Activated CD4-positive, alpha-beta T cell treated with anti-CD3 and anti-CD28 coated beads, Interleukin-2, amount 10 ng/mL, durations not matched to agents 7 days and 5 days (primary cell): ENCODE measurements around the gene NTN1. TPM values are rescaled to one million over a fixed set of nuclear protein-coding genes. Genes with fewer than 3 reads are reported as not detected.

ENCODE experiments used
- CTCF ChIA-PET: fragments of 350-600 bp; sonication (Branson Sonifier 250); formaldehyde crosslinking; loops from one replicate; lab custom pipeline; 2021; ENCODE audit warnings: antibody characterized with exemption; lab: Charles Lee
- POLR2A ChIA-PET: fragments of 350-600 bp; sonication (Branson Sonifier 250); formaldehyde crosslinking; loops from one replicate; lab custom pipeline; 2021; ENCODE audit warnings: antibody characterized with exemption; lab: Charles Lee
- DNase-seq: peaks from one replicate; pipeline ENCODE4 v3.0.0-alpha.2; 2020
- H3K27ac Mint-ChIP-seq: one replicate; pipeline ENCODE4 v1.8.0; 2021; ENCODE audit warnings: mild to moderate bottlenecking, moderate library complexity, mixed read lengths
- H3K27me3 Mint-ChIP-seq: one replicate; pipeline ENCODE4 v1.8.0; 2021; ENCODE audit warnings: mixed read lengths
- H3K36me3 Mint-ChIP-seq: one replicate; pipeline ENCODE4 v1.8.0; 2021; ENCODE audit warnings: low read depth, mixed read lengths
- H3K4me1 Mint-ChIP-seq: one replicate; pipeline ENCODE4 v1.8.0; 2021; ENCODE audit warnings: mixed read lengths
- H3K4me3 Mint-ChIP-seq: one replicate; pipeline ENCODE4 v1.8.0; 2021; ENCODE audit warnings: mild to moderate bottlenecking, moderate library complexity, mixed read lengths
- H3K9me3 Mint-ChIP-seq: one replicate; pipeline ENCODE4 v1.8.0; 2021; ENCODE audit warnings: mixed read lengths
- total RNA-seq, 2 experiments: library from RNA; stranded (reverse); gene quantifications; one replicate each; pipeline ENCODE4 v1.2.3, GENCODE V29; 2021

Gene NTN1
- total RNA-seq, 2 experiments from 2014 or later, result 0.02 to 0.10 TPM

- Mint-ChIP-seq H3K36me3 (no peaks in the 10 kb centered on the region), H3K9me3 (no peaks in the 10 kb centered on the region), H3K4me3 (no peak overlapping the region), H3K27ac (no peak overlapping the region), H3K4me1 (no peaks in the 10 kb centered on the region), H3K27me3 (peaks cover 2% of the 10 kb centered on the region)
- ChIA-PET CTCF (interaction anchor here (0.8 kb wide), 1 partner anchor 15 kb away, joined by 3 read pairs; no protein-coding TSS in a partner anchor), POLR2A (no interaction called here)
- DNase-seq, result no peak
These were observed 155.9 kb downstream of the NTN1 start for GRCh38 chr17:9177212-9177611.

GRCh38 chr17:9178319-9178718 is 157.0 kb downstream of the NTN1 start:
- no peak overlapping the region for H3K4me3 Mint-ChIP-seq

GRCh38 chr17:9179602-9180001 is 158.3 kb downstream of the NTN1 start:
- Mint-ChIP-seq H3K4me1 (no peaks in the 10 kb centered on the region), H3K27ac (no peak overlapping the region), H3K36me3 (no peaks in the 10 kb centered on the region), H3K4me3 (no peak overlapping the region), H3K27me3 (no peaks in the 10 kb centered on the region), H3K9me3 (no peaks in the 10 kb centered on the region)
- ChIA-PET POLR2A (no interaction called here), CTCF (no interaction called here)
- DNase-seq, result no peak

More at GRCh38 chr17:9178319-9178718, 157.0 kb downstream of the NTN1 start:
- no peaks in the 10 kb centered on the region for H3K4me1 Mint-ChIP-seq
- ChIA-PET POLR2A (no interaction called here), CTCF (no interaction called here)
- DNase-seq, result no peak
- H3K27ac Mint-ChIP-seq, result no peak overlapping the region
- no peaks in the 10 kb centered on the region for H3K36me3 Mint-ChIP-seq
- no peaks in the 10 kb centered on the region for H3K9me3 Mint-ChIP-seq
- H3K27me3 Mint-ChIP-seq, result no peaks in the 10 kb centered on the region

- Mint-ChIP-seq H3K27ac (no peak overlapping the region), H3K27me3 (no peaks in the 10 kb centered on the region), H3K9me3 (no peaks in the 10 kb centered on the region), H3K4me1 (no peaks in the 10 kb centered on the region), H3K4me3 (no peak overlapping the region), H3K36me3 (no peaks in the 10 kb centered on the region)
- ChIA-PET CTCF (no interaction called here), POLR2A (no interaction called here)
- no peak for DNase-seq
These were observed 160.3 kb downstream of the NTN1 start for GRCh38 chr17:9181640-9182039.

GRCh38 chr17:9183306-9183705 is 162.0 kb downstream of the NTN1 start:
- Mint-ChIP-seq H3K27me3 (no peaks in the 10 kb centered on the region), H3K27ac (peak overlapping the region; percentile 19), H3K4me1 (no peaks in the 10 kb centered on the region), H3K9me3 (no peaks in the 10 kb centered on the region), H3K36me3 (no peaks in the 10 kb centered on the region), H3K4me3 (no peak overlapping the region)
- CTCF ChIA-PET, result no interaction called here
- DNase-seq, result peak; percentile 12
- POLR2A ChIA-PET, result no interaction called here

GRCh38 chr17:9185142-9185541 is 163.8 kb downstream of the NTN1 start:
- ChIA-PET POLR2A (no interaction called here), CTCF (interaction anchor here (1.0 kb wide), 2 partner anchors 9 to 15 kb away, joined by 3 read pairs; no protein-coding TSS in a partner anchor)
- H3K27ac Mint-ChIP-seq, result no peak overlapping the region
- no peaks in the 10 kb centered on the region for H3K4me1 Mint-ChIP-seq
- no peak overlapping the region for H3K4me3 Mint-ChIP-seq
- no peaks in the 10 kb centered on the region for H3K9me3 Mint-ChIP-seq
- no peak for DNase-seq
- no peaks in the 10 kb centered on the region for H3K36me3 Mint-ChIP-seq
- H3K27me3 Mint-ChIP-seq, result no peaks in the 10 kb centered on the region

GRCh38 chr17:9185688-9186284 is 164.5 kb downstream of the NTN1 start:
- POLR2A ChIA-PET, result no interaction called here
- Mint-ChIP-seq H3K36me3 (no peaks in the 10 kb centered on the region), H3K4me1 (no peaks in the 10 kb centered on the region), H3K27me3 (no peaks in the 10 kb centered on the region), H3K9me3 (no peaks in the 10 kb centered on the region), H3K4me3 (no peak overlapping the region), H3K27ac (no peak overlapping the region)
- DNase-seq, result no peak
- CTCF ChIA-PET, result interaction anchor here (1.0 to 1.2 kb wide), 3 partner anchors 10 to 16 kb away, joined by 3 read pairs; no protein-coding TSS in a partner anchor

GRCh38 chr17:9187828-9188227 is 166.5 kb downstream of the NTN1 start:
- ChIA-PET POLR2A (no interaction called here), CTCF (no interaction called here)
- H3K9me3 Mint-ChIP-seq, result no peaks in the 10 kb centered on the region
- no peaks in the 10 kb centered on the region for H3K36me3 Mint-ChIP-seq
- DNase-seq, result no peak
- H3K27ac Mint-ChIP-seq, result no peak overlapping the region
- H3K27me3 Mint-ChIP-seq, result no peaks in the 10 kb centered on the region
- no peaks in the 10 kb centered on the region for H3K4me1 Mint-ChIP-seq
- H3K4me3 Mint-ChIP-seq, result no peak overlapping the region

- ChIA-PET POLR2A (no interaction called here), CTCF (no interaction called here)
- no peaks in the 10 kb centered on the region for H3K9me3 Mint-ChIP-seq
- no peaks in the 10 kb centered on the region for H3K4me1 Mint-ChIP-seq
- H3K4me3 Mint-ChIP-seq, result no peak overlapping the region
- no peak overlapping the region for H3K27ac Mint-ChIP-seq
- H3K27me3 Mint-ChIP-seq, result no peaks in the 10 kb centered on the region
- no peaks in the 10 kb centered on the region for H3K36me3 Mint-ChIP-seq
- DNase-seq, result no peak
These were observed 167.1 kb downstream of the NTN1 start for GRCh38 chr17:9188367-9188766.

GRCh38 chr17:9189870-9190269 is 168.6 kb downstream of the NTN1 start:
- Mint-ChIP-seq H3K27me3 (no peaks in the 10 kb centered on the region), H3K4me3 (no peak overlapping the region), H3K36me3 (no peaks in the 10 kb centered on the region), H3K4me1 (no peaks in the 10 kb centered on the region), H3K9me3 (no peaks in the 10 kb centered on the region), H3K27ac (no peak overlapping the region)
- ChIA-PET CTCF (interaction anchor here (0.6 to 0.7 kb wide), 2 partner anchors 106 to 1547 kb away, joined by 3 to 4 read pairs; no protein-coding TSS in a partner anchor), POLR2A (no interaction called here)
- DNase-seq, result no peak

- Mint-ChIP-seq H3K4me3 (no peak overlapping the region), H3K36me3 (no peaks in the 10 kb centered on the region), H3K27ac (no peak overlapping the region), H3K9me3 (no peaks in the 10 kb centered on the region), H3K4me1 (no peaks in the 10 kb centered on the region), H3K27me3 (no peaks in the 10 kb centered on the region)
- DNase-seq, result no peak
- CTCF ChIA-PET, result interaction anchor here (1.0 kb wide), 1 partner anchor 9 kb away, joined by 4 read pairs; no protein-coding TSS in a partner anchor
- POLR2A ChIA-PET, result no interaction called here
These were observed 170.7 kb downstream of the NTN1 start for GRCh38 chr17:9192010-9192409.

- CTCF ChIA-PET, result interaction anchor here (0.5 kb wide), 1 partner anchor 103 kb away, joined by 3 read pairs; no protein-coding TSS in a partner anchor
- H3K36me3 Mint-ChIP-seq, result no peaks in the 10 kb centered on the region
These were observed 174.1 kb downstream of the NTN1 start for GRCh38 chr17:9195411-9195810.

GRCh38 chr17:9195961-9196670 is 174.8 kb downstream of the NTN1 start:
- no peak for DNase-seq
- Mint-ChIP-seq H3K4me1 (no peaks in the 10 kb centered on the region), H3K36me3 (no peaks in the 10 kb centered on the region), H3K27ac (no peak overlapping the region), H3K9me3 (no peaks in the 10 kb centered on the region), H3K4me3 (no peak overlapping the region), H3K27me3 (no peaks in the 10 kb centered on the region)
- CTCF ChIA-PET, result interaction anchor here (0.5 kb wide), 1 partner anchor 104 kb away, joined by 3 read pairs; no protein-coding TSS in a partner anchor
- POLR2A ChIA-PET, result no interaction called here

More at GRCh38 chr17:9195411-9195810, 174.1 kb downstream of the NTN1 start:
- no peak overlapping the region for H3K27ac Mint-ChIP-seq
- DNase-seq, result no peak
- POLR2A ChIA-PET, result no interaction called here
- H3K4me1 Mint-ChIP-seq, result no peaks in the 10 kb centered on the region
- no peaks in the 10 kb centered on the region for H3K27me3 Mint-ChIP-seq
- no peaks in the 10 kb centered on the region for H3K9me3 Mint-ChIP-seq
- no peak overlapping the region for H3K4me3 Mint-ChIP-seq
